Measurements from ENCODE around the gene DPP10.

Gene DPP10

DNA sequence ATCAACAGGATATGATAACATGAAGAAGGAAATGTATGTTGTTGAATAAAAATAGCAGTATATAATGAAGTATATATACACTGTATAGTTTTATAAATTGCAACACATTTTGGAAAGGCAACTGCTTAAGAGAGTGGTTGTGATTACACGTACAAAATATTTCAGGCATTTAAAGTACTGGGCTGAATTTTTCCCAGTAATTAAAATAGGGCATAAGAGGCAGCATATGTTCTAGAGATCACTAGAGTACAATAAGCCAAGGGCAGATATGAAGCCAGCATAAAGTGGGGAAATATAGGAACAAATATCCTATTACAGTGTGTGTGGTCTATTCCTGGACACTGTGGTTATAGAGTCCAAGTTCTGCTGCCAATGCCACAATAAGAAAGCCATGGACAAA is 14.1 kb downstream of the DPP10 start:
- H3K36me3 ChIP-seq (ENCODE audit: control insufficient read depth, insufficient read depth, low read length) = no peaks in the 10 kb centered on the region
- H3K27me3 ChIP-seq (ENCODE audit: control insufficient read depth, insufficient read depth, low read length) = no peaks in the 10 kb centered on the region
- no peak overlapping the region for H3K27ac ChIP-seq (ENCODE audit: low read length)
- no peak overlapping the region for H3K4me3 ChIP-seq (ENCODE audit: low read length)
- no CpG with 5 or more reads among the region's 1 CpG for WGBS (ENCODE audit: insufficient coverage, insufficient read length)
- no peak for DNase-seq (ENCODE audit: low read depth, low spot score)
- no peaks in the 10 kb centered on the region for H3K4me1 ChIP-seq (ENCODE audit: control insufficient read depth, insufficient read depth, low read length)
- no peaks in the 10 kb centered on the region for H3K9me3 ChIP-seq (ENCODE audit: control insufficient read depth, insufficient read depth, low read length)

DNA sequence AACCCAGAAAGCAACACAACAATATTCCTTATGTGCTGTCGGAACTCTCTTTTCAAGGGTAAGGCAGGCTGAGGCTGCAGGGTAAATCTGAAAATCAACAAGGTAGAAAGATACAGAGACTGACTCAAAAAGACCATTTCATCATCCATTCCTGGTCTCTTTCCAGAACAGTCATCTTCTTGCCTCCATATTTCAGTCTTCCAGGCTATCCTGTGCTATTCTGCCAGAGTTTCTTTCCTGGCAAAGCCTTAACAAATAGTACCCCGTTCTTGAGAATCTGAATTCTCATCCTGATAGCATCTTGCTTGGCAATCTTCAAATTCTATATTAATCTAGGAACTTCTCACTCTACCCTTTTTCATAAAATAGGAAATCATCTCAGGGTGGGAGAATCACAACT is 15.5 kb downstream of the DPP10 start:
- no peak for DNase-seq (ENCODE audit: low read depth, low spot score)
- Histone ChIP-seq H3K36me3 (ENCODE audit: control insufficient read depth, insufficient read depth, low read length) (no peaks in the 10 kb centered on the region), H3K4me3 (ENCODE audit: low read length) (no peak overlapping the region), H3K27me3 (ENCODE audit: control insufficient read depth, insufficient read depth, low read length) (no peaks in the 10 kb centered on the region), H3K27ac (ENCODE audit: low read length) (no peak overlapping the region), H3K4me1 (ENCODE audit: control insufficient read depth, insufficient read depth, low read length) (no peaks in the 10 kb centered on the region), H3K9me3 (ENCODE audit: control insufficient read depth, insufficient read depth, low read length) (no peaks in the 10 kb centered on the region)
- no CpG with 5 or more reads among the region's 2 CpGs for WGBS (ENCODE audit: insufficient coverage, insufficient read length)

DNA sequence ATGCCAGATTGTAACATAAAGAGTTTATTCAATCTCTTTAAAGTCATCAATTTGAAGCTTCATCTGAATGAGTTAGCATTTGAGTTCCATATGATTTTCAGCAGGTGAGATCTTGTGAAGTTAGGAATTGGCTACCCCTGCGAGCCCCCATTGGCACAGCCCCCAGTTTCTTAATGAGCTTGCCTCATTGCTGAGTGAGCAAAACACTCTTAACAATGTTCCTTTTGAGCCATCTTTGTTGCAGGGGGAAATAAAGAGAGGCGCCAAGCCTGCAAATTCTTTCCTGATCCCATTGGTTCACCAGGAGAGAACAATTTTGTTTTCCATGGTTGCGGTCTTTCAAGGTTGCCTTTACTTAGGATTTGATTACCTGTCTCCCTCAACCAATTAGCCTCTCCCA is 18.7 kb downstream of the DPP10 start:
- Histone ChIP-seq H3K27ac (ENCODE audit: low read length) (no peak overlapping the region), H3K27me3 (ENCODE audit: control insufficient read depth, insufficient read depth, low read length) (no peaks in the 10 kb centered on the region), H3K4me3 (ENCODE audit: low read length) (no peak overlapping the region), H3K9me3 (ENCODE audit: control insufficient read depth, insufficient read depth, low read length) (no peaks in the 10 kb centered on the region), H3K4me1 (ENCODE audit: control insufficient read depth, insufficient read depth, low read length) (no peaks in the 10 kb centered on the region), H3K36me3 (ENCODE audit: control insufficient read depth, insufficient read depth, low read length) (no peaks in the 10 kb centered on the region)
- DNase-seq (ENCODE audit: low read depth, low spot score) = no peak
- WGBS (ENCODE audit: insufficient coverage, insufficient read length) = no CpG with 5 or more reads among the region's 3 CpGs

DNA sequence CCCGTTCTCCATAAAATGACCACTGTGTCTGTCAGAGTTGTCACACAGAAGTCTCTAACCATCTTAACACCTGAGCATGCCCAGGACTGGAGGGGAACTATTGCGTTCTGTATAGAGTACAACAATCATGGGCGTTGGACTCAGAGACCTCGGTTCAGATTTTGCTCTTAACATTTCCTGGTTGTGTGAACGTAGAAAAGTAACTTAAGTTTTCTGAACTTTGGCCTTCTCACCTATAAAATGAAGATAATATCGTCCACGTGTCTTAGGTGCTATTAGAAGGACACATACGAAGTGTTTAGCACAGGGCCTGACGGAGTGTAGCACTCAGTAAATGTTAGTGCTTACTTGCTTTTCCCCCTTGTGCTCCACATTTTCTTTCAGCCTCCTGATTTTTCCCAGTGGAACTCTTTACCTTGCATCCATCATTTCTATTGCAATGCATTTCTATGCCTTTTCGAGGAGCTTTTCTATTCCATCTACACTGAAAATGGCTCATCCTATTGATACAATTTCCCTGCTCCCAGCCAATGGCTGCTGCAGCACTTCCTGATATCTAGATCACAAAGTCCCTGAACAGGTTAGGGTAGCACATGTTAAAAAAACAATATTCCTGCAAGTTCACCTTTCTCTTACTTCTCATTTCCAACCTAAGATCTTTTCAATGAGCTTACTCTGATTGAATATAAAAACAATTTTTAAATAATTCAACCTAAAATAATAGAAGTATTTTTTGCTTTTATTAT is 22.7 kb downstream of the DPP10 start:
- Histone ChIP-seq H3K4me3 (ENCODE audit: low read length) (no peak overlapping the region), H3K4me1 (ENCODE audit: control insufficient read depth, insufficient read depth, low read length) (no peaks in the 10 kb centered on the region), H3K27ac (ENCODE audit: low read length) (no peak overlapping the region), H3K36me3 (ENCODE audit: control insufficient read depth, insufficient read depth, low read length) (no peaks in the 10 kb centered on the region), H3K9me3 (ENCODE audit: control insufficient read depth, insufficient read depth, low read length) (no peaks in the 10 kb centered on the region), H3K27me3 (ENCODE audit: control insufficient read depth, insufficient read depth, low read length) (no peaks in the 10 kb centered on the region)
- no CpG with 5 or more reads among the region's 10 CpGs for WGBS (ENCODE audit: insufficient coverage, insufficient read length)
- DNase-seq (ENCODE audit: low read depth, low spot score) = no peak

DNA sequence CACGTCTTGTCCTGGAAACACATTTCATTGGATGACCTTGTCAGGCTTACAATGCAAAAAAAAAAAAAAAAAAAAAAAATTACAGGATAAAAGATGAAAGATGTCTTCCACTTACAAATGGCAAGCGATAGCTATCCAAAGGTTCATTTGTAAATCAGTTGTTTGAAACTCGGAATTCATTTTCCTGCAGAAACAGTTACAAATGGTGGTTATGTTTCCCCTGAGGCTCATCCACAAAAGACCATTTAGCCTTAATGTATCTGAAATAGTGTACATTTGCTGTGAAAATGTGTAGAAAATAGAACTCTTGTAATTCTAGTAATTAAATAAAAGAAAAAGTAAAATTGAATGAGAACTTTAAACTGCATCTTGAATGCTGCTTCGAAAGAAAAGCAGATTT is 25.9 kb downstream of the DPP10 start:
- no peak overlapping the region for H3K4me3 ChIP-seq (ENCODE audit: low read length)
- no peak for DNase-seq (ENCODE audit: low read depth, low spot score)
- no peaks in the 10 kb centered on the region for H3K4me1 ChIP-seq (ENCODE audit: control insufficient read depth, insufficient read depth, low read length)
- no peaks in the 10 kb centered on the region for H3K9me3 ChIP-seq (ENCODE audit: control insufficient read depth, insufficient read depth, low read length)
- H3K36me3 ChIP-seq (ENCODE audit: control insufficient read depth, insufficient read depth, low read length) = no peaks in the 10 kb centered on the region
- H3K27me3 ChIP-seq (ENCODE audit: control insufficient read depth, insufficient read depth, low read length) = no peaks in the 10 kb centered on the region
- no peak overlapping the region for H3K27ac ChIP-seq (ENCODE audit: low read length)
- no CpG with 5 or more reads among the region's 4 CpGs for WGBS (ENCODE audit: insufficient coverage, insufficient read length)

DNA sequence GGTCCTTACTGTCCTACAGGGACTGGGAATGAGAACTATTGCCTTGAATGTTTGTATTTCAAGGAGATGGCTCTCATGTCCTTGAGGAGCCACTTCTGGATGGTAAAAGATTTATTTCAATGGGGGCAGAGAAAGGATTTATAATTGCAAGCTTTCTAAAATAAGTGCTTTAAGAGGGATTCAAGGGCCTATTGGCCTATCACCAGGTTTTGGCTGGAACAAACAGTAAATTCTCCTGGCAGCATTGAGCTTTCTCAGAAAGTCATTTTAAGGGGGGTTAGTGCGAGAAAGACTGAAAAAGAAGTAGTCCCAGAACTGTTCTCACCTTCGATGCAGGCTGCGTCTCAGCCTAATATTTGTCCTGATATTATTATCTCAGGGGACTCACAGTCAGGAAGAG is 29.8 kb downstream of the DPP10 start:
- Histone ChIP-seq H3K9me3 (ENCODE audit: control insufficient read depth, insufficient read depth, low read length) (no peaks in the 10 kb centered on the region), H3K36me3 (ENCODE audit: control insufficient read depth, insufficient read depth, low read length) (no peaks in the 10 kb centered on the region), H3K4me1 (ENCODE audit: control insufficient read depth, insufficient read depth, low read length) (no peaks in the 10 kb centered on the region), H3K27ac (ENCODE audit: low read length) (no peak overlapping the region), H3K27me3 (ENCODE audit: control insufficient read depth, insufficient read depth, low read length) (no peaks in the 10 kb centered on the region), H3K4me3 (ENCODE audit: low read length) (no peak overlapping the region)
- no peak for DNase-seq (ENCODE audit: low read depth, low spot score)
- no CpG with 5 or more reads among the region's 3 CpGs for WGBS (ENCODE audit: insufficient coverage, insufficient read length)

DNA sequence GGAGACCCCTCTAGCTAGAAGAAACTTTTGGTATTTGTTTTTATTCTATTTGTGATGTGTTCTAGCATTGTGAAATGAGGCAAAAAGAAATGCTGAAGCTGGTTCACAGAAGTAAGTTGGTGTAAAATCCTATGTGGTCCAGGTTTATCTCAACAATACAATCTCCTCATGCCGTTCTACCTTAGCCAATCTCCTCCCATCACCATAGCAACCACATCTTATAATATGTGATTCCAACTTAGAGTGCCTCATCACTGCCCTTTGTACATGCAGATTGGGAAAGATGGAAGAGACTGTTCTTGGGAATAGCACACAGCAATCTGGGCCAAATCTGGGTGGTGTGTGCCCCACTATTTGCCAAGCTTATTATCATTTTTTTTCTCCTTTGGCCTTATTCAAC is 30.3 kb downstream of the DPP10 start:
- Histone ChIP-seq H3K4me1 (ENCODE audit: control insufficient read depth, insufficient read depth, low read length) (no peaks in the 10 kb centered on the region), H3K9me3 (ENCODE audit: control insufficient read depth, insufficient read depth, low read length) (no peaks in the 10 kb centered on the region), H3K36me3 (ENCODE audit: control insufficient read depth, insufficient read depth, low read length) (no peaks in the 10 kb centered on the region), H3K27me3 (ENCODE audit: control insufficient read depth, insufficient read depth, low read length) (no peaks in the 10 kb centered on the region), H3K27ac (ENCODE audit: low read length) (no peak overlapping the region), H3K4me3 (ENCODE audit: low read length) (no peak overlapping the region)
- no CpG with 5 or more reads among the region's 1 CpG for WGBS (ENCODE audit: insufficient coverage, insufficient read length)
- no peak for DNase-seq (ENCODE audit: low read depth, low spot score)

DNA sequence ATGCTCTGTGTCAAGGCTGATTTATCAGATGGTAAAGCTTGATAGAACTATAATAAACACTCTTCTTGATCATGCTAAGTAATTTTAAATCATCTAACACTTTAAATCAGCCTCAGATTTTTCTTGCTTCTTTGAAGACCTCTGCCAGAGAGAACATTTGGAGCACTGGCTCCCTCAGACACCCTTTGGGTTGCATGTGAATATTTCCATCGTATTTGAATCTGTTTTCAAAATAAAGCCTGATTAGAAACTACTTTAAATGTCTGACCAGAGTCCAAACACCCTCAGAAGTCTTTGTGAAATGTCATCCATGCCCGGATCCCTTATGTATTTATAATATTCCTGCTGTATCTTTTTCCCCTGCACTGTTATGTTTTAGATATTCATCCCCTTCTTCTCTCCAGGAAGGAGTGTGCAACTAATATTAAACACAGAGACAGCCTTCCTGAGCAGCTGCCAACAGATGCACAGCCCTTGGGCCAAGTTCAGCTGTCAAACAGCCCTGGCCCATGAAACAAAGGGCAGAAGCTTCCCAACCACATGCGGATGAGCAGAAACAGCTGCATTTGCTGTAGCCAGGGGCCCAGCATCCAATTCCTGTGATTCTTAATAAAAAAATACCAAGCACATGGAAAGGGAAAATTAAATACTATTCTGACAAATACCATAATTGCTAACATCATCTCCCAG is 46.5 kb downstream of the DPP10 start:
- Histone ChIP-seq H3K9me3 (ENCODE audit: control insufficient read depth, insufficient read depth, low read length) (no peaks in the 10 kb centered on the region), H3K4me1 (ENCODE audit: control insufficient read depth, insufficient read depth, low read length) (no peaks in the 10 kb centered on the region), H3K27me3 (ENCODE audit: control insufficient read depth, insufficient read depth, low read length) (no peaks in the 10 kb centered on the region), H3K27ac (ENCODE audit: low read length) (no peak overlapping the region), H3K4me3 (ENCODE audit: low read length) (no peak overlapping the region), H3K36me3 (ENCODE audit: control insufficient read depth, insufficient read depth, low read length) (no peaks in the 10 kb centered on the region)
- no peak for DNase-seq (ENCODE audit: low read depth, low spot score)
- WGBS (ENCODE audit: insufficient coverage, insufficient read length) = no CpG with 5 or more reads among the region's 3 CpGs

DNA sequence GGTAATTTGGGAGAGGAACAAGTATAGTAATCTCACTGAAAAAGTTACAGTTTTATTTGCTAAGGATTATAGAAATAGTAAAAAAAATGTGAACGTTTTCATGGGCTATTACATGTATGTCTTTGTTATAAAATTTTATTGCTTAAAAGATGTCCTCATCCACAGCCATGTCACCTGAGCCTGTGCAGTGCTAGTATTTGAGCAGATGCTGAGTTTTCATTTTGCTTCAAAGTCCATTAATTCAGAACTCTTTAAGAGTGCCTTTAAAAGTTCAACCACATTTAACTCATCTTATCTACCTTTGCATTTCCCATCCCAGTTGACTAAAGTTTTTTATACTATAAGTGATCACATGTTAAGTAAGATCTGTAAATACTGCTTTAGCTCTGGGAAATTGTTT is 52.6 kb downstream of the DPP10 start:
- H3K4me3 ChIP-seq (ENCODE audit: low read length) = no peak overlapping the region
- H3K36me3 ChIP-seq (ENCODE audit: control insufficient read depth, insufficient read depth, low read length) = no peaks in the 10 kb centered on the region
- DNase-seq (ENCODE audit: low read depth, low spot score) = no peak
- H3K4me1 ChIP-seq (ENCODE audit: control insufficient read depth, insufficient read depth, low read length) = no peaks in the 10 kb centered on the region
- H3K27me3 ChIP-seq (ENCODE audit: control insufficient read depth, insufficient read depth, low read length) = no peaks in the 10 kb centered on the region
- 100% methylated on average over 1 of the region's 1 CpG for WGBS (ENCODE audit: insufficient coverage, insufficient read length)
- no peaks in the 10 kb centered on the region for H3K9me3 ChIP-seq (ENCODE audit: control insufficient read depth, insufficient read depth, low read length)
- no peak overlapping the region for H3K27ac ChIP-seq (ENCODE audit: low read length)

DNA sequence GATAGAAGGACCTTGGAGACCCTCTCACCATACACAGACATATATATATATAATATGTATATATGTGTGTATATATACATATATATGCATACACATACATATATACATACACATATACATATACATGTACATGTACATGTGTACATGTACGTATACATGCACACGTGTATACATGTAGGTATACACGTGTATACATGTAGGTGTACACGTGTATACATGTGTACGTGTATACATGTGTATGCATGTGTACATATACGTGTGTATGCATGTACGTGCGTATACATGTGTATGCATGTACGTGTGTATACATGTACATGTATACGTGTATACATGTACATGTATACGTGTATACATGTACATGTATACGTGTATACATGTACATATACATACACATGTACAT is 54.5 kb downstream of the DPP10 start:
- Histone ChIP-seq H3K9me3 (ENCODE audit: control insufficient read depth, insufficient read depth, low read length) (no peaks in the 10 kb centered on the region), H3K36me3 (ENCODE audit: control insufficient read depth, insufficient read depth, low read length) (no peaks in the 10 kb centered on the region), H3K4me1 (ENCODE audit: control insufficient read depth, insufficient read depth, low read length) (no peaks in the 10 kb centered on the region), H3K27me3 (ENCODE audit: control insufficient read depth, insufficient read depth, low read length) (no peaks in the 10 kb centered on the region), H3K4me3 (ENCODE audit: low read length) (no peak overlapping the region), H3K27ac (ENCODE audit: low read length) (no peak overlapping the region)
- no peak for DNase-seq (ENCODE audit: low read depth, low spot score)
- no CpG with 5 or more reads among the region's 12 CpGs for WGBS (ENCODE audit: insufficient coverage, insufficient read length)

DNA sequence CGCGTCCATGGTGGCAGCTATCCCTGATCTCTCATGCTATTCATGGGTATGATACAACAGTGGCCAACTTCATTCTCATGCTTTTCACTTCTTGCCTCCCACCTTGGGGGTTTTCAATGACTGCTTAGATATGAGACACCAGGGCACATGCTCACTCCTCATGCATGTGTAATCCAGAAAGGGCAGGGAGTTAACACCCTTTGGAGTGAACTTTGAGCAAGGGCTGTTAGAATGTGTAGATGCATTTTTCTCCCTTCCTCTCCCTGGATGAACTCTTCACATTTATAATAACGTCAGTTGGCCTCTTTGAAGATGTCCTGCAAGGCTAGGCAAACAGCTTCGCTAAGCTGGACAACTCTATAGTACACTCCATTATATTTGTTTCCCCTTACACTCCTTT is 56.7 kb downstream of the DPP10 start:
- Histone ChIP-seq H3K36me3 (ENCODE audit: control insufficient read depth, insufficient read depth, low read length) (no peaks in the 10 kb centered on the region), H3K4me1 (ENCODE audit: control insufficient read depth, insufficient read depth, low read length) (no peaks in the 10 kb centered on the region), H3K9me3 (ENCODE audit: control insufficient read depth, insufficient read depth, low read length) (no peaks in the 10 kb centered on the region), H3K27me3 (ENCODE audit: control insufficient read depth, insufficient read depth, low read length) (no peaks in the 10 kb centered on the region), H3K27ac (ENCODE audit: low read length) (no peak overlapping the region), H3K4me3 (ENCODE audit: low read length) (no peak overlapping the region)
- WGBS (ENCODE audit: insufficient coverage, insufficient read length) = no CpG with 5 or more reads among the region's 4 CpGs
- no peak for DNase-seq (ENCODE audit: low read depth, low spot score)

Measured in iPS DF 6.9 (cell line).